HG02852 (cell line): ENCODE data around the gene EDDM13.
"Not testable (repeated sequence)": the region's sequence is repeated elsewhere in the genome, so short reads cannot be mapped to it uniquely, and the experiment has no call there.

Experiments used
- ATAC-seq: cut with Tn5 transposase; IDR thresholded peaks from one replicate; pipeline ENCODE4 v1.9.1; 2021; ENCODE audit warnings: mild to moderate bottlenecking, moderate library complexity; ENCODE audit not compliant: unreplicated experiment

The EDDM13 gene

GRCh38 chr19:56319991-56320390 lies 47.4 kb downstream of the EDDM13 start:
- no peak for ATAC-seq

GRCh38 chr19:56321254-56321988 lies 48.9 kb downstream of the EDDM13 start:
- ATAC-seq = no peak

GRCh38 chr19:56321989-56322440 lies 49.5 kb downstream of the EDDM13 start:
- no peak for ATAC-seq

GRCh38 chr19:56324436-56324835 lies 51.9 kb downstream of the EDDM13 start:
- ATAC-seq = no peak

- no peak for ATAC-seq
Observed at GRCh38 chr19:56332695-56333094, 60.1 kb downstream of the EDDM13 start.

- no peak for ATAC-seq
Observed at GRCh38 chr19:56333506-56333905, 61.0 kb downstream of the EDDM13 start.

GRCh38 chr19:56335371-56335770 lies 62.8 kb downstream of the EDDM13 start:
- not testable (repeated sequence) for ATAC-seq

- not testable (repeated sequence) for ATAC-seq
Observed at GRCh38 chr19:56337077-56337476, 64.5 kb downstream of the EDDM13 start.

GRCh38 chr19:56339031-56339430 lies 66.5 kb downstream of the EDDM13 start:
- ATAC-seq = not testable (repeated sequence)

- ATAC-seq = no peak
Observed at GRCh38 chr19:56341948-56342347, 69.4 kb downstream of the EDDM13 start.

- no peak for ATAC-seq
Observed at GRCh38 chr19:56347163-56347778, 74.7 kb downstream of the EDDM13 start.

- no peak for ATAC-seq
Observed at GRCh38 chr19:56348289-56348877, 75.8 kb downstream of the EDDM13 start.

GRCh38 chr19:56350416-56351045 lies 78.0 kb downstream of the EDDM13 start:
- ATAC-seq = no peak

GRCh38 chr19:56351208-56351607 lies 78.7 kb downstream of the EDDM13 start:
- no peak for ATAC-seq

GRCh38 chr19:56355517-56355916 lies 83.0 kb downstream of the EDDM13 start:
- ATAC-seq = no peak

GRCh38 chr19:56356944-56357343 lies 84.4 kb downstream of the EDDM13 start:
- ATAC-seq = no peak
